Measurements from ENCODE around the gene EN2.

GRCh38 chr7:155451840-155452239, 6.1 kb upstream of the EN2 start:
- no peak for TF ChIP-seq CTCF (IDR thresholded peaks at IDR 0.05; ENCODE audit: poor library complexity)
- TF ChIP-seq EZH2phosphoT487 (IDR thresholded peaks at IDR 0.05; ENCODE audit: low read depth, severe bottlenecking, unreplicated experiment), result no peak

Measured in hepatocyte (in vitro differentiated cells).